Ureter (tissue), 1 donor: ENCODE results near the gene IL11. TPM values are rescaled to one million over a fixed set of nuclear protein-coding genes. Genes with fewer than 3 reads are reported as not detected.
A peak's percentile ranks its signal among the peaks of the same experiment; 100 is the strongest.

ENCODE experiments used
- DNase-seq: peaks from one replicate; pipeline ENCODE4 v3.0.0-alpha.2; 2020; ENCODE audit warnings: low spot score
- total RNA-seq: library from RNA; stranded (reverse); gene quantifications from one replicate; pipeline ENCODE4 v1.2.4, GENCODE V29; 2023
- donor health status: DM: yes; HTN: yes; CAD: no.

The IL11 gene
- total RNA-seq, 1 donor from 2014 or later: not detected

- no peak for DNase-seq
Observed at GRCh38 chr19:55391191-55391670, 21.0 kb upstream of the IL11 start.

- no peak for DNase-seq
Observed at GRCh38 chr19:55390461-55390880, 20.2 kb upstream of the IL11 start.

- no peak for DNase-seq
Observed at GRCh38 chr19:55389386-55390317, 19.4 kb upstream of the IL11 start.

- no peak for DNase-seq
Observed at GRCh38 chr19:55387736-55388497, 17.7 kb upstream of the IL11 start.

GRCh38 chr19:55386493-55386971, 16.3 kb upstream of the IL11 start:
- no peak for DNase-seq

- DNase-seq: peak; percentile 99
Observed at GRCh38 chr19:55385724-55386492, 15.6 kb upstream of the IL11 start, which contains the start of gene RPL28. Gene RPL28, plus strand, starts transcription at chr19:55385932. Its CDS starts 426 bp downstream, at chr19:55386358.

GRCh38 chr19:55384920-55385723, 14.9 kb upstream of the IL11 start:
- peak; percentile 98 for DNase-seq

GRCh38 chr19:55384131-55384919, 14.1 kb upstream of the IL11 start, which contains the start of gene TMEM238:
Gene TMEM238, minus strand, starts transcription at chr19:55384292. Its CDS starts 33 bp downstream, at chr19:55384259.
- peak; percentile 70 for DNase-seq

- peak; percentile 68 for DNase-seq
Observed at GRCh38 chr19:55383279-55384130, 13.2 kb upstream of the IL11 start.

- no peak for DNase-seq
Observed at GRCh38 chr19:55382522-55383054, 12.3 kb upstream of the IL11 start.

- DNase-seq: no peak
Observed at GRCh38 chr19:55382013-55382412, 11.8 kb upstream of the IL11 start.

- DNase-seq: no peak
Observed at GRCh38 chr19:55379174-55379573, 8.9 kb upstream of the IL11 start.

- no peak for DNase-seq
Observed at GRCh38 chr19:55377356-55378131, 7.3 kb upstream of the IL11 start.

GRCh38 chr19:55376241-55376933, 6.1 kb upstream of the IL11 start, which contains the start of gene TMEM190:
Gene TMEM190, plus strand, starts transcription at chr19:55376826. Its CDS starts 28 bp downstream, at chr19:55376854.
- DNase-seq: no peak

GRCh38 chr19:55373993-55374757, 3.9 kb upstream of the IL11 start:
- no peak for DNase-seq
